K562 (cell line): ENCODE results near the gene CD300H. TPM values are rescaled to one million over a fixed set of nuclear protein-coding genes. Genes with fewer than 3 reads are reported as not detected.
"Not testable (repeated sequence)": the region's sequence is repeated elsewhere in the genome, so short reads cannot be mapped to it uniquely, and the experiment has no call there.

Source experiments
- ATAC-seq: fragments of 200-7000 bp; cut with Tn5 transposase; 3 replicates; pipeline ENCODE4 v1.9.1; 2020; ENCODE audit warnings: moderate library complexity
- BruUV-seq: library from RNA; stranded (reverse); fragments of 400-500 nt; replicated peaks from 2 replicates; lab custom pipeline; 2021; lab: Mats Ljungman, UMichigan
- CTCF ChIA-PET: fragments of 300-600 bp; formaldehyde crosslinking; extraction: SDS; loops from one replicate; lab custom pipeline; 2021; ENCODE audit warnings: low intra/inter-chr PET ratio; lab: Yijun Ruan, JAX
- POLR2A ChIA-PET: fragments of 300-600, 350-650 bp; sonication (Branson Sonifier 250); formaldehyde crosslinking; extraction: SDS; loops from one replicate; lab custom pipeline; 2021; ENCODE audit warnings: antibody characterized with exemption, inconsistent platforms; lab: Yijun Ruan, JAX
- DNase-seq, 4 experiments: peaks; one replicate each; pipeline versions ENCODE4 v3.0.0 to v3.0.0-alpha.2; 2011 to 2018; ENCODE audit warnings: low spot score in 3 of 4, mixed read lengths in 3 of 4; ENCODE audit errors: extremely low read depth in 1 of 4
- FAIRE-seq: peaks from 2 replicates; lab custom pipeline; 2011; peaks lifted over from hg19 to GRCh38; lab: Jason Lieb, UNC
- H2AFZ ChIP-seq: 2 replicates; pipeline ENCODE4 v1.6.0; 2011; ENCODE audit warnings: low read depth, low read length, control low read depth, inconsistent platforms
- H3K27ac ChIP-seq: fragments of 200-600 bp; 3 replicates; pipeline ENCODE4 v1.8.0; 2011; ENCODE audit warnings: low read depth, mild to moderate bottlenecking, control low read depth, inconsistent platforms, low read length, moderate library complexity, mixed read lengths; ENCODE audit errors: extremely low read depth
- H3K27me3 ChIP-seq, 2 experiments: fragments of 300-600 bp in 1 of 2; 2 replicates in 1 of 2; 3 replicates in 1 of 2; pipeline versions ENCODE4 v1.6.0 to v1.8.0; 2011; ENCODE audit warnings: inconsistent platforms in 2 of 2, low read length in 2 of 2, mild to moderate bottlenecking in 1 of 2, mixed read lengths in 1 of 2, moderate library complexity in 1 of 2; ENCODE audit not compliant: control insufficient read depth in 2 of 2, insufficient read depth in 2 of 2
- H3K36me3 ChIP-seq: fragments of 300-600 bp; 3 replicates; pipeline ENCODE4 v1.8.0; 2011; ENCODE audit warnings: mild to moderate bottlenecking, low read length, inconsistent platforms; ENCODE audit not compliant: control insufficient read depth, insufficient read depth
- H3K4me1 ChIP-seq, 2 experiments: fragments of 200-600 bp in 1 of 2; replicated peaks in 1 of 2; 2 replicates in 1 of 2; 3 replicates in 1 of 2; pipeline versions ENCODE4 v1.5.1 to v1.8.0; 2011; ENCODE audit warnings: inconsistent platforms in 2 of 2, low read length in 2 of 2, mild to moderate bottlenecking in 1 of 2, mixed read lengths in 1 of 2, moderate library complexity in 1 of 2; ENCODE audit not compliant: control insufficient read depth in 2 of 2, insufficient read depth in 2 of 2
- H3K4me2 ChIP-seq: 2 replicates; pipeline ENCODE4 v1.6.1; 2011; ENCODE audit warnings: low read length, control low read depth, inconsistent platforms, mixed read lengths; ENCODE audit not compliant: insufficient read depth
- H3K4me3 ChIP-seq: fragments of 200-600 bp; sonication (generic), shearing (Covaris generic); 2 replicates; pipeline ENCODE4 v1.5.1; 2016; ENCODE audit warnings: control low read depth, inconsistent platforms
- H3K79me2 ChIP-seq: fragments of 200-600 bp; 3 replicates; pipeline ENCODE4 v1.8.0; 2011; ENCODE audit warnings: low read length, inconsistent platforms; ENCODE audit not compliant: control insufficient read depth, insufficient read depth
- H3K9ac ChIP-seq, 2 experiments: 2 replicates each; pipeline versions ENCODE4 v1.6.0 to v1.6.1; 2011; ENCODE audit warnings: low read depth in 2 of 2, low read length in 2 of 2, control low read depth in 1 of 2, inconsistent platforms in 1 of 2, mild to moderate bottlenecking in 1 of 2, mixed read lengths in 1 of 2; ENCODE audit not compliant: insufficient read depth in 1 of 2
- H3K9me1 ChIP-seq: one replicate; pipeline ENCODE4 v1.6.0; 2011; ENCODE audit warnings: inconsistent platforms, mild to moderate bottlenecking, low read length, moderate library complexity; ENCODE audit not compliant: control insufficient read depth, insufficient read depth
- H3K9me3 ChIP-seq: replicated peaks from 2 replicates; pipeline ENCODE4 v1.5.1; 2011; ENCODE audit warnings: low read depth, low read length, inconsistent platforms; ENCODE audit not compliant: control insufficient read depth, insufficient read depth
- H4K20me1 ChIP-seq: replicated peaks from 2 replicates; pipeline ENCODE4 v1.6.1; 2011; ENCODE audit warnings: low read length, inconsistent platforms, mixed read lengths; ENCODE audit not compliant: control insufficient read depth, insufficient read depth
- CHD4 ChIP-seq: fragments of 200-600 bp; sonication (generic); IDR thresholded peaks from 3 replicates; pipeline ENCODE4 v1.6.1; 2012; ENCODE audit warnings: low read depth, mild to moderate bottlenecking, mixed read lengths, low read length, inconsistent platforms; ENCODE audit not compliant: insufficient read depth, insufficient replicate concordance, poor library complexity, severe bottlenecking
- KDM5B ChIP-seq: fragments of 200-600 bp; sonication (generic); IDR thresholded peaks from 2 replicates; pipeline ENCODE4 v1.6.1; 2012; ENCODE audit warnings: low read depth, mild to moderate bottlenecking, moderate library complexity, low read length, control low read depth, inconsistent platforms; ENCODE audit not compliant: insufficient replicate concordance
- LARP7 ChIP-seq: fragments of 450-650 bp; IDR thresholded peaks from 2 replicates; pipeline ENCODE4 v1.6.1; 2016
- SETDB1 ChIP-seq: IDR thresholded peaks from one replicate; pipeline ENCODE4 v1.6.1; 2012; ENCODE audit warnings: low read length, control low read depth, inconsistent platforms
- STAT5A ChIP-seq: IDR thresholded peaks from 2 replicates; pipeline ENCODE4 v1.6.1; 2012; ENCODE audit warnings: low read length, inconsistent platforms, borderline replicate concordance
- ZNF384 ChIP-seq: IDR thresholded peaks from 2 replicates; pipeline ENCODE4 v1.6.1; 2012; ENCODE audit warnings: low read depth, low read length, improper control_type of control experiment
- ZNF717 ChIP-seq: fragments of 250-450 bp; sonication (Bioruptor Pico); IDR thresholded peaks from 2 replicates; pipeline ENCODE4 v1.5.0; 2021
- WGBS: fragments of 100-300 bp; shearing (Covaris generic); methylation state at CpG from one replicate; pipeline ENCODE4 v1.1.6; 2016; ENCODE audit warnings: low coverage, mixed read lengths; ENCODE audit not compliant: insufficient coverage; ENCODE audit errors: missing lambda C conversion rate; 5-methylcytosine and 5-hydroxymethylcytosine counted together
- in situ Hi-C: fragments of 300-500 bp; cut with MboI; formaldehyde crosslinking; loops from 4 replicates; pipeline ENCODE4 v1.15.0; 2018; ENCODE audit warnings: inconsistent platforms, mixed read lengths
- intact Hi-C: fragments of 100-400 bp; cut with micrococcal nuclease; formaldehyde crosslinking; loops from 2 replicates; pipeline ENCODE4 v1.14.2; 2022
- polyA plus RNA-seq, 8 experiments: library from polyadenylated mRNA; depleted of rRNA in 4 of 8; stranded (reverse) in 5 of 8; unstranded in 3 of 8; fragments of >200 nt; fragmentation: Nextera tagmentation in 2 of 8; fragmentation: Illumina TruSeq in 1 of 8; extraction: Ambion mirVana in 2 of 8; extraction: Trizol in 1 of 8; gene quantifications; 2 replicates each; pipeline versions ENCODE4 v1.2.1 to v1.2.3, GENCODE V29; 2011 to 2014; ENCODE audit warnings: inconsistent platforms in 1 of 8, missing spikeins in 1 of 8
- total RNA-seq, 7 experiments: library from RNA; depleted of rRNA in 6 of 7; stranded (reverse); fragments of >200 nt in 6 of 7; fragmentation: Illumina TruSeq in 2 of 7; extraction: Trizol in 2 of 7; gene quantifications; 2 replicates each; pipeline versions ENCODE4 v1.2.1 to v1.2.3, GENCODE V29; 2011 to 2021; ENCODE audit warnings: low replicate concordance in 1 of 7
- TF ChIP-seq, protein P1 (sequence below): fragments of 250-450 bp; sonication (Bioruptor Pico); IDR thresholded peaks from 2 replicates; pipeline ENCODE4 v1.4.0; 2020; ENCODE audit warnings: mild to moderate bottlenecking
- TF ChIP-seq, protein P2 (sequence below): sonication (generic); formaldehyde crosslinking; IDR thresholded peaks from 2 replicates; pipeline ENCODE4 v1.4.0; 2020; ENCODE audit warnings: mild to moderate bottlenecking, missing genetic modification reagents

CD300H gene
- total and polyA plus RNA-seq, 9 of the 15 experiments (the other 6 are each of a cell fraction or from before 2014, with no cell fraction given), result not detected

DNA sequence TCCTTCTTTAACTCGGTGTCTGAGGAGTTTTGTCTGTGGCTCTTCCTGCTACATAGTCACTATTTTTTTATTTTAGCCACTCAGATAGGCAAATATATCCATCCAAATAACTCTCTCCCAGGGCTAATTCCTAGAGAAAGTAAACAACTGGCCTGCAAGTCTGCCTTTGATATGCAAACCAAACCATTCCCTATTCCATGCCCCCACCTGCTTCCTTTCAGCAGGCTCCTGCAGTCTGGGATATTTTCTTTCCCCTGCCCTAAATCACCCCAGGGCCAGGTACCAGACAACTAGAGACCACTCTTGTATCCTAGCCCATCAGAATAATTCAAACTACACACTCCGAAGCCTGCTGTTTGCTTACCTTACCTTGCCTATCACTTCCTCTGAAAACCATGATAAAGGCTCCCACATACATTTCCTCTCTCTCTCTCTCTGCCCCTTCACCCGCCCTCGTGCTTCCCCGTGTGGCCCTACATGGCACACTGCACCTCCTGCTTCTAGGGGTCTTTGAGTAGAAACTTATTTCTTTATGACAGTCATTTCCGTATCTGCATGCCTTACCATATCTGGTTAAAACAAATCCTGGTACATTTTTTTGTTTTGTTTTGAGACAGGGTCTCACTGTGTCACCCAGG, 8.3 kb downstream of the CD300H start:
- POLR2A ChIA-PET, result no interaction called here
- 1% methylated on average over 6 of the region's 6 CpGs for WGBS
- Histone ChIP-seq H3K36me3 (no peaks in the 10 kb centered on the region), H3K79me2 (no peaks in the 10 kb centered on the region), H3K27ac (no peak overlapping the region), H3K4me3 (no peak overlapping the region), H4K20me1 (no peaks in the 10 kb centered on the region; the same call in 1 of the 2 replicates), H3K9me1 (no peaks in the 10 kb centered on the region), H3K4me2 (no peak overlapping the region), H3K9me3 (no peaks in the 10 kb centered on the region), H3K9ac (no peak overlapping the region), H2AFZ (no peak overlapping the region), H3K4me1 (0 out of 5 replicates have a peak, but pooled peaks cover 0 to 3% of the 10 kb centered on the region in 2 experiments), H3K27me3 (peaks cover 8 to 40% of the 10 kb centered on the region in 2 experiments; a peak in 4 of 5 replicates)
- BruUV-seq, result no TSS peak
- no peak for ATAC-seq
- CTCF ChIA-PET, result no interaction called here
- in situ Hi-C loops, result no loop called here
- intact Hi-C loops, result no loop called here
- TF ChIP-seq LARP7 (no peak), ZNF384 (no peak), CHD4 (no peak), SETDB1 (no peak), KDM5B (no peak), STAT5A (no peak), ZNF717 (CRISPR knock-in tag) (no peak)
- TF ChIP-seq, protein P1, sequence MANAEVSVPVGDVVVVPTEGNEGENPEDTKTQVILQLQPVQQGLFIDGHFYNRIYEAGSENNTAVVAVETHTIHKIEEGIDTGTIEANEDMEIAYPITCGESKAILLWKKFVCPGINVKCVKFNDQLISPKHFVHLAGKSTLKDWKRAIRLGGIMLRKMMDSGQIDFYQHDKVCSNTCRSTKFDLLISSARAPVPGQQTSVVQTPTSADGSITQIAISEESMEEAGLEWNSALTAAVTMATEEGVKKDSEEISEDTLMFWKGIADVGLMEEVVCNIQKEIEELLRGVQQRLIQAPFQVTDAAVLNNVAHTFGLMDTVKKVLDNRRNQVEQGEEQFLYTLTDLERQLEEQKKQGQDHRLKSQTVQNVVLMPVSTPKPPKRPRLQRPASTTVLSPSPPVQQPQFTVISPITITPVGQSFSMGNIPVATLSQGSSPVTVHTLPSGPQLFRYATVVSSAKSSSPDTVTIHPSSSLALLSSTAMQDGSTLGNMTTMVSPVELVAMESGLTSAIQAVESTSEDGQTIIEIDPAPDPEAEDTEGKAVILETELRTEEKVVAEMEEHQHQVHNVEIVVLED (CRISPR knock-in tag), result no peak
- TF ChIP-seq, protein P2, sequence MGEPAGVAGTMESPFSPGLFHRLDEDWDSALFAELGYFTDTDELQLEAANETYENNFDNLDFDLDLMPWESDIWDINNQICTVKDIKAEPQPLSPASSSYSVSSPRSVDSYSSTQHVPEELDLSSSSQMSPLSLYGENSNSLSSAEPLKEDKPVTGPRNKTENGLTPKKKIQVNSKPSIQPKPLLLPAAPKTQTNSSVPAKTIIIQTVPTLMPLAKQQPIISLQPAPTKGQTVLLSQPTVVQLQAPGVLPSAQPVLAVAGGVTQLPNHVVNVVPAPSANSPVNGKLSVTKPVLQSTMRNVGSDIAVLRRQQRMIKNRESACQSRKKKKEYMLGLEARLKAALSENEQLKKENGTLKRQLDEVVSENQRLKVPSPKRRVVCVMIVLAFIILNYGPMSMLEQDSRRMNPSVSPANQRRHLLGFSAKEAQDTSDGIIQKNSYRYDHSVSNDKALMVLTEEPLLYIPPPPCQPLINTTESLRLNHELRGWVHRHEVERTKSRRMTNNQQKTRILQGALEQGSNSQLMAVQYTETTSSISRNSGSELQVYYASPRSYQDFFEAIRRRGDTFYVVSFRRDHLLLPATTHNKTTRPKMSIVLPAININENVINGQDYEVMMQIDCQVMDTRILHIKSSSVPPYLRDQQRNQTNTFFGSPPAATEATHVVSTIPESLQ (CRISPR knock-in tag), result no peak
- no peak for DNase-seq
- FAIRE-seq, result no peak

GRCh38 chr17:74558402-74558801, 8.9 kb downstream of the CD300H start:
- BruUV-seq, DNase-seq, H3K4me3 ChIP-seq, in situ Hi-C loops, H3K36me3 ChIP-seq, H3K79me2 ChIP-seq, FAIRE-seq, H3K4me1 ChIP-seq, H4K20me1 ChIP-seq, H3K9me3 ChIP-seq, ATAC-seq, H3K9ac ChIP-seq, CTCF ChIA-PET, H2AFZ ChIP-seq, H3K27ac ChIP-seq, H3K9me1 ChIP-seq, intact Hi-C loops, H3K4me2 ChIP-seq: not testable (repeated sequence)
- POLR2A ChIA-PET, result interaction anchor here (1.0 kb wide), 1 partner anchor 8 kb away, joined by 4 read pairs; no protein-coding TSS in a partner anchor
- peaks cover 11 to 38% of the 10 kb centered on the region in 2 experiments; a peak in 4 of 5 replicates for H3K27me3 ChIP-seq
- 0% methylated on average over 4 of the region's 4 CpGs for WGBS
